Trophoblast cell (in vitro differentiated cells and primary cell): ENCODE data around the gene CCDC12.

Experiments
- DNase-seq, 2 donors: peaks; one replicate each; pipeline ENCODE4 v3.0.0-alpha.2; 2016
- H2AFZ ChIP-seq: 2 replicates; pipeline ENCODE4 v1.6.1; 2013; ENCODE audit warnings: low read length, moderate library complexity, mild to moderate bottlenecking; ENCODE audit not compliant: insufficient read depth, poor library complexity
- H2AK5ac ChIP-seq: 2 replicates; pipeline ENCODE4 v1.6.1; 2013; ENCODE audit warnings: mild to moderate bottlenecking, low read length
- H2BK120ac ChIP-seq: 2 replicates; pipeline ENCODE4 v1.6.1; 2013; ENCODE audit warnings: low read length, mild to moderate bottlenecking, moderate library complexity; ENCODE audit not compliant: insufficient read depth, poor library complexity
- H2BK12ac ChIP-seq: 2 replicates; pipeline ENCODE4 v1.6.1; 2013; ENCODE audit warnings: mild to moderate bottlenecking, low read length, moderate library complexity
- H2BK5ac ChIP-seq: 2 replicates; pipeline ENCODE4 v1.6.1; 2013; ENCODE audit warnings: low read length, low read depth, moderate library complexity, mild to moderate bottlenecking; ENCODE audit not compliant: poor library complexity
- H3K14ac ChIP-seq: 2 replicates; pipeline ENCODE4 v1.6.1; 2013; ENCODE audit warnings: mild to moderate bottlenecking, low read length
- H3K18ac ChIP-seq: 2 replicates; pipeline ENCODE4 v1.6.1; 2013; ENCODE audit warnings: mild to moderate bottlenecking, low read length
- H3K23ac ChIP-seq: 2 replicates; pipeline ENCODE4 v1.6.1; 2013; ENCODE audit warnings: low read length
- H3K27ac ChIP-seq: 2 replicates; pipeline ENCODE4 v1.5.1; 2013; ENCODE audit warnings: low read depth, mild to moderate bottlenecking, inconsistent platforms, low read length, moderate library complexity
- H3K27me3 ChIP-seq: 2 replicates; pipeline ENCODE4 v1.6.1; 2013; ENCODE audit warnings: inconsistent platforms, mild to moderate bottlenecking, low read length, moderate library complexity; ENCODE audit not compliant: insufficient read depth
- H3K36me3 ChIP-seq, 2 experiments: 1 replicate in 1 of 2; 2 replicates in 1 of 2; pipeline ENCODE4 v1.6.1; 2013; ENCODE audit warnings: low read length in 2 of 2, mild to moderate bottlenecking in 2 of 2, moderate library complexity in 1 of 2; ENCODE audit not compliant: insufficient read depth in 2 of 2, control insufficient read depth in 1 of 2
- H3K4ac ChIP-seq: 2 replicates; pipeline ENCODE4 v1.6.1; 2013; ENCODE audit warnings: low read depth, mild to moderate bottlenecking, low read length, moderate library complexity
- H3K4me1 ChIP-seq, 2 experiments: 1 replicate in 1 of 2; 2 replicates in 1 of 2; pipeline ENCODE4 v1.6.1; 2013; ENCODE audit warnings: low read length in 2 of 2, mild to moderate bottlenecking in 2 of 2, moderate library complexity in 1 of 2; ENCODE audit not compliant: insufficient read depth in 2 of 2, control insufficient read depth in 1 of 2
- H3K4me2 ChIP-seq: 2 replicates; pipeline ENCODE4 v1.6.1; 2013; ENCODE audit warnings: inconsistent platforms, mild to moderate bottlenecking, low read length, moderate library complexity
- H3K4me3 ChIP-seq: 2 replicates; pipeline ENCODE4 v1.5.1; 2013; ENCODE audit warnings: mild to moderate bottlenecking, low read depth, low read length, inconsistent platforms
- H3K79me1 ChIP-seq: one replicate; pipeline ENCODE4 v1.6.1; 2013; ENCODE audit warnings: low read length
- H3K79me2 ChIP-seq: 2 replicates; pipeline ENCODE4 v1.6.1; 2013; ENCODE audit warnings: low read length, mild to moderate bottlenecking; ENCODE audit not compliant: control insufficient read depth, insufficient read depth, poor library complexity
- H3K9ac ChIP-seq: 2 replicates; pipeline ENCODE4 v1.6.1; 2013; ENCODE audit warnings: mild to moderate bottlenecking, low read length
- H3K9me3 ChIP-seq: 2 replicates; pipeline ENCODE4 v1.6.1; 2013; ENCODE audit warnings: low read depth, mild to moderate bottlenecking, control low read depth, inconsistent platforms, low read length; ENCODE audit not compliant: insufficient read depth
- H4K12ac ChIP-seq: 2 replicates; pipeline ENCODE4 v1.6.1; 2013; ENCODE audit warnings: low read depth, mild to moderate bottlenecking, low read length, moderate library complexity
- H4K8ac ChIP-seq: 2 replicates; pipeline ENCODE4 v1.6.1; 2013; ENCODE audit warnings: low read depth, mild to moderate bottlenecking, low read length, moderate library complexity
- H4K91ac ChIP-seq: one replicate; pipeline ENCODE4 v1.6.1; 2013; ENCODE audit warnings: low read depth, mild to moderate bottlenecking, low read length, moderate library complexity
- WGBS: extraction: QIAGEN DNeasy Blood & Tissue Kit; methylation state at CpG from one replicate; pipeline ENCODE4 v1.1.7; 2013; ENCODE audit warnings: missing lambda C conversion rate; ENCODE audit not compliant: insufficient read length, insufficient coverage; ENCODE audit errors: extremely low coverage; 5-methylcytosine and 5-hydroxymethylcytosine counted together

The CCDC12 gene

DNA sequence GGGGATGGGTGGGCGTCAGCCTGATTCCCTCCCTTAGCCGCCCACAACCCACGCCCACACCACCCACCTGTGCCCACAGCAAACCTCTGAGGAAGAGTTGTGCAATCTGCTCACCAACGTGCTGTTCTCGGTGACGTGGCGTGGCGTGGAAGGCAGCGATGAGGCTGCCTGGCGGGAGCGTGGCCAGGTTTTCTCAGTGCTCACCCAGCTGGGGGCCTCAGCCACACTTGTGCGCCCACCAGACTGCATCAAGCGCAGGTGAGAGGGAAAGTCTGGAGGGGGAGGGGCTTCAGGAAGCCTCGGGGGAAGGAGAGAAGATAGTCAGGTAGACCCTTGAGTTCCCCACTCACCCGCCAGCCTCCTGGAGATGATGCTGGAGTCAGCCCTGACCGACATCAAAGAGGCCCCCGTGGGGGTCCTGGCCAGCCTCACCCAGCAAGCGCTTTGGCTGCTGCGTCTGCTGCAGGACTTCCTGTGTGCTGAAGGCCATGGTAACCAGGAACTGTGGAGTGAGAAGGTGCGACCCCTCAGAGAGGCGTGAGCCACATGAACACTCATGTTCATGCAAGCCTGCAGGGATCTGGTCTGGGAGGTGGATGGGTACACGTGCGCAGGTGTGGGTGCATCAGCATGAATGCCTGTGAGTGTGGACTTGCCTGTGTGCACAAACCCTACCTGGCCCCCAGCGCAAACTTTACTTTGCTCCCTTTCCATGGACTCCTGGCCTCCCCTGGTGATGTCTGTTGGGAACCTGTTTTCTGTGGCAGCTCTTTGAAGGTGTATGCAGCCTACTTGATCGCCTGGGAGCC lies 24.6 kb upstream of the CCDC12 start:
- H2BK12ac ChIP-seq, result no peak overlapping the region
- no peak overlapping the region for H4K8ac ChIP-seq
- H2AK5ac ChIP-seq, result no peak overlapping the region
- no CpG with 5 or more reads among the region's 25 CpGs for WGBS
- H3K4ac ChIP-seq, result no peak overlapping the region
- no peak overlapping the region for H3K23ac ChIP-seq
- no peak overlapping the region for H3K27ac ChIP-seq
- no peaks in the 10 kb centered on the region for H3K79me2 ChIP-seq
- H2BK120ac ChIP-seq, result no peak overlapping the region
- H3K4me3 ChIP-seq, result no peak overlapping the region
- H3K4me1 ChIP-seq, result peaks cover 0 to 2% of the 10 kb centered on the region in 2 experiments
- no peak overlapping the region for H3K4me2 ChIP-seq
- H3K79me1 ChIP-seq, result no peaks in the 10 kb centered on the region
- no peak overlapping the region for H3K18ac ChIP-seq
- peaks cover 3% of the 10 kb centered on the region for H3K9me3 ChIP-seq
- no peak overlapping the region for H2AFZ ChIP-seq
- no peak overlapping the region for H3K14ac ChIP-seq
- no peak overlapping the region for H3K9ac ChIP-seq
- no peak overlapping the region for H4K12ac ChIP-seq
- no peak overlapping the region for H2BK5ac ChIP-seq
- H4K91ac ChIP-seq, result no peak overlapping the region
- no peaks in the 10 kb centered on the region for H3K27me3 ChIP-seq
- DNase-seq, result no peak
- H3K36me3 ChIP-seq, result peaks cover 65% of the 10 kb centered on the region in 2 experiments

GRCh38 chr3:47000198-47000815 lies 23.8 kb upstream of the CCDC12 start:
- no peak for DNase-seq
- Histone ChIP-seq H3K79me2 (no peaks in the 10 kb centered on the region), H4K91ac (no peak overlapping the region), H3K9me3 (peaks cover 3% of the 10 kb centered on the region), H3K4ac (no peak overlapping the region), H2BK120ac (no peak overlapping the region), H2BK12ac (no peak overlapping the region), H3K14ac (no peak overlapping the region), H3K79me1 (no peaks in the 10 kb centered on the region), H2AFZ (no peak overlapping the region), H3K18ac (no peak overlapping the region), H2BK5ac (no peak overlapping the region), H4K8ac (no peak overlapping the region), H3K4me2 (no peak overlapping the region), H2AK5ac (no peak overlapping the region), H3K36me3 (peaks cover 63% of the 10 kb centered on the region in 2 experiments), H3K4me1 (peaks cover 0 to 2% of the 10 kb centered on the region in 2 experiments), H3K27me3 (no peaks in the 10 kb centered on the region), H3K27ac (no peak overlapping the region), H3K9ac (no peak overlapping the region), H3K23ac (no peak overlapping the region), H3K4me3 (no peak overlapping the region), H4K12ac (no peak overlapping the region)
- WGBS, result no CpG with 5 or more reads among the region's 10 CpGs

- no peak overlapping the region for H3K4me3 ChIP-seq
- no CpG with 5 or more reads among the region's 14 CpGs for whole genome bisulfite sequencing
- no peaks in the 10 kb centered on the region for H3K79me1 ChIP-seq
- H3K23ac ChIP-seq, result no peak overlapping the region
- H3K27ac ChIP-seq, result no peak overlapping the region
- no peak overlapping the region for H3K9ac ChIP-seq
- no peak overlapping the region for H3K4ac ChIP-seq
- H3K79me2 ChIP-seq, result no peaks in the 10 kb centered on the region
- H3K14ac ChIP-seq, result no peak overlapping the region
- no peak overlapping the region for H4K91ac ChIP-seq
- H2AK5ac ChIP-seq, result no peak overlapping the region
- H3K36me3 ChIP-seq, result peaks cover 60 to 64% of the 10 kb centered on the region in 2 experiments
- no peak for DNase-seq
- no peaks in the 10 kb centered on the region for H3K27me3 ChIP-seq
- H4K8ac ChIP-seq, result no peak overlapping the region
- H4K12ac ChIP-seq, result no peak overlapping the region
- H2BK5ac ChIP-seq, result no peak overlapping the region
- H2BK12ac ChIP-seq, result no peak overlapping the region
- H2BK120ac ChIP-seq, result no peak overlapping the region
- H3K18ac ChIP-seq, result no peak overlapping the region
- H3K4me2 ChIP-seq, result no peak overlapping the region
- H3K4me1 ChIP-seq, result peaks cover 0 to 2% of the 10 kb centered on the region in 2 experiments
- peaks cover 3% of the 10 kb centered on the region for H3K9me3 ChIP-seq
- H2AFZ ChIP-seq, result no peak overlapping the region
Observed at GRCh38 chr3:46999516-47000197, 23.1 kb upstream of the CCDC12 start.

DNA sequence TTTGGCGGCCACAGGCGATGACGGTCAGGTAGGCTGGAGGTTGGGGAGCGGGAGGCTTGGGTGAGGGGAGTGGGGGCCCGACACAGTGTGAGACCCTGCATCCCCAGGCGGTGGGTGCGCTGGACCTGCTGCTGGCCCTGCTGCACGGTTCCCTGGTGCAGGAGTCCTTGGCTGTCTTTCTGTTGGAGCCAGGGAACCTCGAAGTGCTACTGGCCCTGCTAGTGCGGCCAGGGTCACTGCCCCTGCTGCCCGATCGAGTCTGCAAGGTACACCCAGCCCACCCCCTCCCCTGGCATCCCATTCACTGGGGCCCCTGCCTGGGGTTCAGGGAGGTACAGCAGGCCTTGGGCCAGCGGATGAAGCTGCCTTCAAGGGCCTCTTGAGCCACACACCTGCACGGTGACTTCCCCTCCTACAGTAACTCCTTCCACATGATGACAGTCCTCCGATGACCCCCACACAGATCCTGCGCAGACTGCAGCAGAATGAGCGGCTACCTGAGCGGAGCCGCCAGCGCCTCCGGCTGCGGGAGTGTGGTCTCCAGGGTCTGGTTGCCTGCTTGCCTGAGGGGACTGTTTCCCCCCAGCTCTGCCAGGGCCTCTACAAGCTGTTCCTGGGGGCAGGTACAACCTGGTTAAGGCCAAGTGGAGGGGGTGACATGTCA lies 22.4 kb upstream of the CCDC12 start:
- WGBS, result no CpG with 5 or more reads among the region's 22 CpGs
- no peak overlapping the region for H3K27ac ChIP-seq
- H3K27me3 ChIP-seq, result no peaks in the 10 kb centered on the region
- H2BK120ac ChIP-seq, result no peak overlapping the region
- H3K4me1 ChIP-seq, result peaks cover 0 to 2% of the 10 kb centered on the region in 2 experiments
- H2AFZ ChIP-seq, result no peak overlapping the region
- H3K23ac ChIP-seq, result no peak overlapping the region
- H4K91ac ChIP-seq, result no peak overlapping the region
- no peak overlapping the region for H3K4ac ChIP-seq
- peaks cover 57 to 59% of the 10 kb centered on the region in 2 experiments for H3K36me3 ChIP-seq
- H3K79me1 ChIP-seq, result no peaks in the 10 kb centered on the region
- peaks cover 3% of the 10 kb centered on the region for H3K9me3 ChIP-seq
- no peak overlapping the region for H4K8ac ChIP-seq
- no peaks in the 10 kb centered on the region for H3K79me2 ChIP-seq
- H3K4me3 ChIP-seq, result no peak overlapping the region
- H3K18ac ChIP-seq, result no peak overlapping the region
- H2AK5ac ChIP-seq, result no peak overlapping the region
- H3K14ac ChIP-seq, result no peak overlapping the region
- H4K12ac ChIP-seq, result no peak overlapping the region
- H3K9ac ChIP-seq, result no peak overlapping the region
- H3K4me2 ChIP-seq, result no peak overlapping the region
- no peak for DNase-seq
- no peak overlapping the region for H2BK5ac ChIP-seq
- H2BK12ac ChIP-seq, result no peak overlapping the region
